ENCODE measurements around the gene CCDC157. TPM values are rescaled to one million over a fixed set of nuclear protein-coding genes. Genes with fewer than 3 reads are reported as not detected.
A peak's percentile ranks its signal among the peaks of the same experiment; 100 is the strongest.

CCDC157 gene
- total RNA-seq, 1 donor = 2.9 TPM

- no peaks in the 10 kb centered on the region for H4K20me1 ChIP-seq (ENCODE audit: insufficient read depth, low read length)
- DNase-seq (ENCODE audit: insufficient read length, low spot score, missing footprints) = peak; percentile 13
- no peaks in the 10 kb centered on the region for H3K79me2 ChIP-seq (ENCODE audit: insufficient read depth, low read length)
- no peak for TF ChIP-seq CTCF (IDR thresholded peaks at IDR 0.05; ENCODE audit: extremely low read depth, low read depth, low read length)
- no peak overlapping the region for H3K4me2 ChIP-seq (ENCODE audit: insufficient read depth, low read length)
- no peaks in the 10 kb centered on the region for H3K4me1 ChIP-seq (ENCODE audit: insufficient read depth, low read length)
- no peak overlapping the region for H2AFZ ChIP-seq (ENCODE audit: low read length)
- no peak overlapping the region for H3K27ac ChIP-seq (ENCODE audit: low read depth, low read length)
- no peak overlapping the region for H3K4me3 ChIP-seq (ENCODE audit: insufficient read depth, low read length)
- no peaks in the 10 kb centered on the region for H3K9me3 ChIP-seq (ENCODE audit: low read depth, low read length)
- H3K27me3 ChIP-seq (ENCODE audit: insufficient read depth, low read length) = no peaks in the 10 kb centered on the region
- H3K36me3 ChIP-seq (ENCODE audit: insufficient read depth, low read length) = no peaks in the 10 kb centered on the region
Observed at GRCh38 chr22:30362651-30363281, 6.0 kb downstream of the CCDC157 start.

GRCh38 chr22:30365891-30366290, 9.1 kb downstream of the CCDC157 start:
- H3K27ac ChIP-seq (ENCODE audit: low read depth, low read length) = no peak overlapping the region
- no peak for TF ChIP-seq CTCF (IDR thresholded peaks at IDR 0.05; ENCODE audit: extremely low read depth, low read depth, low read length)

GRCh38 chr22:30368420-30368819, 11.6 kb downstream of the CCDC157 start:
- Histone ChIP-seq H3K4me2 (ENCODE audit: insufficient read depth, low read length) (no peak overlapping the region), H2AFZ (ENCODE audit: low read length) (no peak overlapping the region), H3K36me3 (ENCODE audit: insufficient read depth, low read length) (no peaks in the 10 kb centered on the region), H3K27ac (ENCODE audit: low read depth, low read length) (no peak overlapping the region), H3K79me2 (ENCODE audit: insufficient read depth, low read length) (no peaks in the 10 kb centered on the region), H3K9me3 (ENCODE audit: low read depth, low read length) (no peaks in the 10 kb centered on the region), H3K4me3 (ENCODE audit: insufficient read depth, low read length) (no peak overlapping the region), H4K20me1 (ENCODE audit: insufficient read depth, low read length) (no peaks in the 10 kb centered on the region), H3K4me1 (ENCODE audit: insufficient read depth, low read length) (no peaks in the 10 kb centered on the region), H3K27me3 (ENCODE audit: insufficient read depth, low read length) (no peaks in the 10 kb centered on the region)
- DNase-seq (ENCODE audit: insufficient read length, low spot score, missing footprints) = no peak
- no peak for TF ChIP-seq CTCF (IDR thresholded peaks at IDR 0.05; ENCODE audit: extremely low read depth, low read depth, low read length)

More at GRCh38 chr22:30365891-30366290, 9.1 kb downstream of the CCDC157 start:
- Histone ChIP-seq H3K4me1 (ENCODE audit: insufficient read depth, low read length) (no peaks in the 10 kb centered on the region), H3K36me3 (ENCODE audit: insufficient read depth, low read length) (no peaks in the 10 kb centered on the region), H3K4me3 (ENCODE audit: insufficient read depth, low read length) (no peak overlapping the region), H3K27me3 (ENCODE audit: insufficient read depth, low read length) (no peaks in the 10 kb centered on the region), H2AFZ (ENCODE audit: low read length) (no peak overlapping the region), H3K79me2 (ENCODE audit: insufficient read depth, low read length) (no peaks in the 10 kb centered on the region), H3K9me3 (ENCODE audit: low read depth, low read length) (no peaks in the 10 kb centered on the region), H3K4me2 (ENCODE audit: insufficient read depth, low read length) (no peak overlapping the region), H4K20me1 (ENCODE audit: insufficient read depth, low read length) (no peaks in the 10 kb centered on the region)
- DNase-seq (ENCODE audit: insufficient read length, low spot score, missing footprints) = no peak

- no peak for DNase-seq (ENCODE audit: insufficient read length, low spot score, missing footprints)
- H3K4me2 ChIP-seq (ENCODE audit: insufficient read depth, low read length) = no peak overlapping the region
- TF ChIP-seq CTCF (IDR thresholded peaks at IDR 0.05; ENCODE audit: extremely low read depth, low read depth, low read length) = no peak
- no peaks in the 10 kb centered on the region for H3K27me3 ChIP-seq (ENCODE audit: insufficient read depth, low read length)
- no peaks in the 10 kb centered on the region for H3K36me3 ChIP-seq (ENCODE audit: insufficient read depth, low read length)
- no peak overlapping the region for H3K27ac ChIP-seq (ENCODE audit: low read depth, low read length)
- no peaks in the 10 kb centered on the region for H3K79me2 ChIP-seq (ENCODE audit: insufficient read depth, low read length)
- no peaks in the 10 kb centered on the region for H3K4me1 ChIP-seq (ENCODE audit: insufficient read depth, low read length)
- H3K9me3 ChIP-seq (ENCODE audit: low read depth, low read length) = no peaks in the 10 kb centered on the region
- no peak overlapping the region for H2AFZ ChIP-seq (ENCODE audit: low read length)
- no peak overlapping the region for H3K4me3 ChIP-seq (ENCODE audit: insufficient read depth, low read length)
- H4K20me1 ChIP-seq (ENCODE audit: insufficient read depth, low read length) = peaks cover 4% of the 10 kb centered on the region
Observed at GRCh38 chr22:30370641-30371230, 13.9 kb downstream of the CCDC157 start.
